A549 (cell line): ENCODE data around the gene WIZ.

ENCODE experiments used
- CTCF ChIP-seq: fragments of >200 bp; sonication (Bioruptor Twin); formaldehyde crosslinking; IDR thresholded peaks from 3 replicates; pipeline ENCODE4 v1.5.1; 2016
- FOSL2 ChIP-seq, 2 experiments: fragments of 450-650 bp in 1 of 2; fragments of >200 bp in 1 of 2; sonication (Bioruptor Twin) in 1 of 2; formaldehyde crosslinking; IDR thresholded peaks; 2 replicates each; pipeline versions ENCODE4 v1.5.0 to v1.6.1; 2016 to 2020; ENCODE audit warnings: mild to moderate bottlenecking in 1 of 2, moderate library complexity in 1 of 2
- HDAC2 ChIP-seq: fragments of 200-600 bp; sonication (generic); IDR thresholded peaks from 2 replicates; pipeline ENCODE4 v1.6.1; 2016
- HES2 ChIP-seq: fragments of >200 bp; sonication (Bioruptor Twin); formaldehyde crosslinking; IDR thresholded peaks from 2 replicates; pipeline ENCODE4 v1.6.1; 2016
- POLR2A ChIP-seq: IDR thresholded peaks from 2 replicates; pipeline ENCODE4 v1.6.1; 2012; ENCODE audit warnings: mild to moderate bottlenecking, low read length
- USF2 ChIP-seq: fragments of 450-650 bp; IDR thresholded peaks from 2 replicates; pipeline ENCODE4 v1.6.1; 2014; ENCODE audit warnings: antibody characterized with exemption

GRCh38 chr19:15457701-15458484 is 8.1 kb upstream of the WIZ start:
- TF ChIP-seq CTCF = no peak
- TF ChIP-seq HES2 = no peak
- TF ChIP-seq FOSL2 (IDR thresholded peaks at IDR 0.05) = no peak
- no peak for TF ChIP-seq FOSL2 (CRISPR knock-in tag; IDR thresholded peaks at IDR 0.05)
- TF ChIP-seq POLR2A = no peak
- TF ChIP-seq HDAC2 = no peak
- TF ChIP-seq USF2 = no peak
